SK-N-SH (cell line): ENCODE measurements around the gene IL1F10. TPM values are rescaled to one million over a fixed set of nuclear protein-coding genes. Genes with fewer than 3 reads are reported as not detected.

ENCODE experiments used
- CTCF ChIA-PET: fragments of 300-600, 350-600 bp; formaldehyde crosslinking; extraction: SDS; loops from one replicate; lab custom pipeline; 2021; lab: Yijun Ruan, JAX
- POLR2A ChIA-PET: fragments of 350-600 bp; sonication (Branson Sonifier 250); formaldehyde crosslinking; extraction: SDS; loops from one replicate; lab custom pipeline; 2020; ENCODE audit warnings: antibody characterized with exemption, inconsistent platforms; lab: Yijun Ruan, JAX
- DNase-seq: peaks from one replicate; pipeline ENCODE4 v3.0.0; 2012
- H2AFZ ChIP-seq: fragments of 200-600 bp; sonication (generic); 2 replicates; pipeline ENCODE4 v1.8.1; 2016; ENCODE audit warnings: antibody characterized with exemption, mild to moderate bottlenecking, low read depth
- H3F3A ChIP-seq: fragments of 200-600 bp; sonication (generic); replicated peaks from 2 replicates; pipeline ENCODE3; 2016; ENCODE audit warnings: antibody characterized with exemption, mild to moderate bottlenecking; ENCODE audit not compliant: insufficient read depth
- H3K27ac ChIP-seq, 2 experiments: fragments of 200-500 bp in 1 of 2; fragments of 200-600 bp in 1 of 2; sonication (Bioruptor generic) in 1 of 2; sonication (generic), shearing (Covaris generic) in 1 of 2; 2 replicates each; pipeline versions ENCODE4 v1.5.1 to v1.6.1; 2014 to 2016; ENCODE audit warnings: low read depth in 2 of 2, inconsistent platforms in 1 of 2, low read length in 1 of 2, mild to moderate bottlenecking in 1 of 2, mixed read lengths in 1 of 2
- H3K27me3 ChIP-seq: fragments of 200-600 bp; sonication (generic), shearing (Covaris generic); 2 replicates; pipeline ENCODE4 v1.6.1; 2016; ENCODE audit warnings: mixed run types; ENCODE audit not compliant: insufficient read depth
- H3K36me3 ChIP-seq, 2 experiments: fragments of 200-500 bp in 1 of 2; fragments of 200-600 bp in 1 of 2; sonication (Bioruptor generic) in 1 of 2; sonication (generic) in 1 of 2; replicated peaks in 1 of 2; 2 replicates each; pipeline versions ENCODE3 to v1.5.1; 2014 to 2016; ENCODE audit warnings: low read length in 1 of 2, mild to moderate bottlenecking in 1 of 2; ENCODE audit not compliant: insufficient read depth in 2 of 2, control insufficient read depth in 1 of 2
- H3K4me1 ChIP-seq, 2 experiments: fragments of 200-500 bp in 1 of 2; fragments of 200-600 bp in 1 of 2; sonication (Bioruptor generic) in 1 of 2; sonication (generic), shearing (Covaris generic) in 1 of 2; 2 replicates each; pipeline versions ENCODE4 v1.5.1 to v1.6.1; 2014 to 2016; ENCODE audit warnings: low read depth in 1 of 2, low read length in 1 of 2, mixed run types in 1 of 2; ENCODE audit not compliant: insufficient read depth in 2 of 2, control insufficient read depth in 1 of 2
- H3K4me2 ChIP-seq: fragments of 200-600 bp; sonication (generic), shearing (Covaris generic); 2 replicates; pipeline ENCODE4 v1.6.1; 2017; ENCODE audit warnings: mixed run types
- H3K4me3 ChIP-seq, 2 experiments: fragments of 200-500 bp in 1 of 2; fragments of 200-600 bp in 1 of 2; sonication (Bioruptor generic) in 1 of 2; sonication (generic), shearing (Covaris generic) in 1 of 2; 2 replicates each; pipeline versions ENCODE4 v1.5.1 to v1.8.1; 2014 to 2016; ENCODE audit warnings: low read depth in 2 of 2, inconsistent platforms in 1 of 2, low read length in 1 of 2, mild to moderate bottlenecking in 1 of 2, mixed read lengths in 1 of 2, moderate library complexity in 1 of 2
- H3K79me2 ChIP-seq: fragments of 200-600 bp; sonication (generic); 2 replicates; pipeline ENCODE4 v1.8.1; 2017; ENCODE audit warnings: mild to moderate bottlenecking; ENCODE audit not compliant: insufficient read depth
- H3K9ac ChIP-seq: fragments of 200-600 bp; sonication (generic); 2 replicates; pipeline ENCODE4 v1.6.1; 2017; ENCODE audit warnings: mixed run types
- H3K9me2 ChIP-seq: fragments of 200-600 bp; sonication (generic); 2 replicates; pipeline ENCODE4 v1.6.1; 2017; ENCODE audit warnings: mixed run types
- H3K9me3 ChIP-seq: fragments of 200-600 bp; sonication (generic); 2 replicates; pipeline ENCODE4 v1.6.1; 2017; ENCODE audit warnings: mixed run types, mild to moderate bottlenecking, moderate library complexity
- H4K20me1 ChIP-seq: fragments of 200-600 bp; sonication (generic); 2 replicates; pipeline ENCODE4 v1.6.1; 2017; ENCODE audit warnings: mild to moderate bottlenecking, mixed run types; ENCODE audit not compliant: insufficient read depth
- ELF1 ChIP-seq: IDR thresholded peaks from 2 replicates; pipeline ENCODE4 v1.4.0; 2012
- EP300 ChIP-seq, 2 experiments: IDR thresholded peaks; 2 replicates each; pipeline versions ENCODE4 v1.4.0 to v1.6.1; 2012; ENCODE audit warnings: borderline replicate concordance in 1 of 2, low read depth in 1 of 2, low read length in 1 of 2
- EZH2phosphoT487 ChIP-seq: fragments of 200-600 bp; sonication (generic); IDR thresholded peaks from 2 replicates; pipeline ENCODE4 v1.6.1; 2017; ENCODE audit warnings: low read depth, mixed run types, mild to moderate bottlenecking, antibody characterized with exemption, moderate library complexity, borderline replicate concordance
- FOSL2 ChIP-seq: IDR thresholded peaks from 2 replicates; pipeline ENCODE4 v1.4.0; 2012; ENCODE audit warnings: low read depth, mild to moderate bottlenecking, moderate library complexity, borderline replicate concordance
- FOXJ3 ChIP-seq: sonication (generic); formaldehyde crosslinking; IDR thresholded peaks from 2 replicates; pipeline ENCODE4 v1.5.1; 2020; ENCODE audit warnings: mild to moderate bottlenecking, missing genetic modification reagents
- GATA2 ChIP-seq: sonication (generic); formaldehyde crosslinking; IDR thresholded peaks from 2 replicates; pipeline ENCODE4 v1.5.0; 2020; ENCODE audit warnings: mild to moderate bottlenecking, missing genetic modification reagents
- MAX ChIP-seq: IDR thresholded peaks from 2 replicates; pipeline ENCODE4 v1.4.0; 2012; ENCODE audit warnings: low read depth
- MEF2A ChIP-seq: IDR thresholded peaks from 2 replicates; pipeline ENCODE4 v1.4.0; 2012; ENCODE audit warnings: low read depth, borderline replicate concordance
- MXI1 ChIP-seq: IDR thresholded peaks from 2 replicates; pipeline ENCODE4 v1.6.1; 2012; ENCODE audit warnings: mild to moderate bottlenecking, low read depth, low read length, improper control_type of control experiment
- NRF1 ChIP-seq: IDR thresholded peaks from 2 replicates; pipeline ENCODE4 v1.6.1; 2012; ENCODE audit warnings: low read depth, mild to moderate bottlenecking, low read length
- RAD21 ChIP-seq: IDR thresholded peaks from 2 replicates; pipeline ENCODE4 v1.6.1; 2012; ENCODE audit warnings: mild to moderate bottlenecking, low read length
- RFX5 ChIP-seq: IDR thresholded peaks from 2 replicates; pipeline ENCODE4 v1.6.1; 2012; ENCODE audit warnings: mild to moderate bottlenecking, improper control_type of control experiment, low read length
- RXRA ChIP-seq: IDR thresholded peaks from 2 replicates; pipeline ENCODE4 v1.4.0; 2012; ENCODE audit warnings: low read depth, mild to moderate bottlenecking, borderline replicate concordance
- SIN3A ChIP-seq: IDR thresholded peaks from 2 replicates; pipeline ENCODE4 v1.6.1; 2012; ENCODE audit warnings: low read depth, mild to moderate bottlenecking, low read length, moderate library complexity, borderline replicate concordance
- SMC3 ChIP-seq: IDR thresholded peaks from 2 replicates; pipeline ENCODE4 v1.6.1; 2012; ENCODE audit warnings: low read depth, low read length, improper control_type of control experiment
- USF1 ChIP-seq: IDR thresholded peaks from 2 replicates; pipeline ENCODE4 v1.4.0; 2012; ENCODE audit warnings: low read depth, borderline replicate concordance
- WGBS: methylation state at CpG from one replicate; pipeline ENCODE4 v1.1.6; 2017; ENCODE audit warnings: low lambda C conversion rate; 5-methylcytosine and 5-hydroxymethylcytosine counted together
- polyA plus RNA-seq, 3 experiments: library from polyadenylated mRNA; depleted of rRNA; stranded (reverse); fragments of >200 nt; gene quantifications; 2 replicates each; pipeline ENCODE4 v1.2.3, GENCODE V29; 2012
- TF ChIP-seq, protein P1 (sequence below): IDR thresholded peaks from 2 replicates; pipeline ENCODE4 v1.6.1; 2012; ENCODE audit warnings: mild to moderate bottlenecking, low read depth, low read length, moderate library complexity
- TF ChIP-seq, protein P2 (sequence below): fragments of 150-350 bp; IDR thresholded peaks from 2 replicates; pipeline ENCODE4 v1.6.1; 2017; ENCODE audit warnings: antibody characterized with exemption, low read length, low read depth, borderline replicate concordance

IL1F10 gene
- polyA plus RNA-seq, 1 of the 3 experiments (the other 2 are of a cell fraction), result not detected

DNA sequence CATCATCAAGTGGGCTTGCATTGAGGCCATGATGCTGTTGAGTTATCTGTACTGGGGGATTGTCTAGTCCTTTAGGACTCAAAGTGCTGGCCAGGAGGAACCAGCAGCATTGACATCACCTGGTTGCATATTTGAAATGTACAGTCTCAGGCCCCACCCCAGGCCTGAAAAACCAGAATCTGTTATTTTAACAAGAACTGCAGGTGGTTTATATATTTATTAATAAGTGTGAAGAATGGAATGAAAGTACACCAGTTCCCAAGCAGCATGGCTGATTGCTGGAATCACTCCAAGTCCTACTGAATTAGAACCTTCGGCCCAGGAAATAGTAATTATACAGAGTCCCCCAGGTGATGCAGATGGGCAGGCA lies 2.8 kb downstream of the IL1F10 start:
- Histone ChIP-seq H3K9ac (no peak overlapping the region), H3K4me2 (no peak overlapping the region), H3K27ac (no peak overlapping the region), H3K4me3 (no peak overlapping the region), H4K20me1 (no peaks in the 10 kb centered on the region), H3K9me2 (no peaks in the 10 kb centered on the region), H2AFZ (no peak overlapping the region), H3F3A (no peaks in the 10 kb centered on the region), H3K9me3 (no peaks in the 10 kb centered on the region), H3K36me3 (no peaks in the 10 kb centered on the region), H3K4me1 (no peaks in the 10 kb centered on the region), H3K27me3 (no peaks in the 10 kb centered on the region; the same call in 1 of the 2 replicates), H3K79me2 (no peaks in the 10 kb centered on the region)
- TF ChIP-seq RFX5 (no peak), MXI1 (no peak), FOSL2 (no peak), SMC3 (no peak), NRF1 (no peak), RAD21 (no peak), EP300 (IDR thresholded peaks at IDR 0.05; ENCODE audit: borderline replicate concordance in 1 of 2, low read depth in 1 of 2, low read length in 1 of 2) (no peak), GATA2 (no peak)
- ChIA-PET CTCF (interaction anchor here (1.5 kb wide), 1 partner anchor 20 kb away, joined by 4 read pairs; no protein-coding TSS in a partner anchor), POLR2A (no interaction called here)
- 6% methylated on average over 1 of the region's 1 CpG for WGBS
- no peak for DNase-seq

GRCh38 chr2:113072584-113072983 lies 4.8 kb downstream of the IL1F10 start:
- no peaks in the 10 kb centered on the region for H3K36me3 ChIP-seq
- no peak overlapping the region for H3K4me2 ChIP-seq
- no peaks in the 10 kb centered on the region for H3K79me2 ChIP-seq
- H3K9me3 ChIP-seq, result no peaks in the 10 kb centered on the region
- no peaks in the 10 kb centered on the region for H4K20me1 ChIP-seq
- H3K4me3 ChIP-seq, result no peak overlapping the region
- H3K9ac ChIP-seq, result no peak overlapping the region
- TF ChIP-seq EP300 (IDR thresholded peaks at IDR 0.05; ENCODE audit: borderline replicate concordance in 1 of 2, low read depth in 1 of 2, low read length in 1 of 2) (no peak), FOXJ3 (CRISPR knock-in tag) (no peak), RXRA (no peak), ELF1 (no peak), RFX5 (no peak), EZH2phosphoT487 (no peak), SIN3A (no peak), USF1 (no peak), MAX (no peak), MXI1 (no peak), MEF2A (no peak)
- TF ChIP-seq, protein P1, sequence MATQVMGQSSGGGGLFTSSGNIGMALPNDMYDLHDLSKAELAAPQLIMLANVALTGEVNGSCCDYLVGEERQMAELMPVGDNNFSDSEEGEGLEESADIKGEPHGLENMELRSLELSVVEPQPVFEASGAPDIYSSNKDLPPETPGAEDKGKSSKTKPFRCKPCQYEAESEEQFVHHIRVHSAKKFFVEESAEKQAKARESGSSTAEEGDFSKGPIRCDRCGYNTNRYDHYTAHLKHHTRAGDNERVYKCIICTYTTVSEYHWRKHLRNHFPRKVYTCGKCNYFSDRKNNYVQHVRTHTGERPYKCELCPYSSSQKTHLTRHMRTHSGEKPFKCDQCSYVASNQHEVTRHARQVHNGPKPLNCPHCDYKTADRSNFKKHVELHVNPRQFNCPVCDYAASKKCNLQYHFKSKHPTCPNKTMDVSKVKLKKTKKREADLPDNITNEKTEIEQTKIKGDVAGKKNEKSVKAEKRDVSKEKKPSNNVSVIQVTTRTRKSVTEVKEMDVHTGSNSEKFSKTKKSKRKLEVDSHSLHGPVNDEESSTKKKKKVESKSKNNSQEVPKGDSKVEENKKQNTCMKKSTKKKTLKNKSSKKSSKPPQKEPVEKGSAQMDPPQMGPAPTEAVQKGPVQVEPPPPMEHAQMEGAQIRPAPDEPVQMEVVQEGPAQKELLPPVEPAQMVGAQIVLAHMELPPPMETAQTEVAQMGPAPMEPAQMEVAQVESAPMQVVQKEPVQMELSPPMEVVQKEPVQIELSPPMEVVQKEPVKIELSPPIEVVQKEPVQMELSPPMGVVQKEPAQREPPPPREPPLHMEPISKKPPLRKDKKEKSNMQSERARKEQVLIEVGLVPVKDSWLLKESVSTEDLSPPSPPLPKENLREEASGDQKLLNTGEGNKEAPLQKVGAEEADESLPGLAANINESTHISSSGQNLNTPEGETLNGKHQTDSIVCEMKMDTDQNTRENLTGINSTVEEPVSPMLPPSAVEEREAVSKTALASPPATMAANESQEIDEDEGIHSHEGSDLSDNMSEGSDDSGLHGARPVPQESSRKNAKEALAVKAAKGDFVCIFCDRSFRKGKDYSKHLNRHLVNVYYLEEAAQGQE, result no peak
- TF ChIP-seq, protein P2, sequence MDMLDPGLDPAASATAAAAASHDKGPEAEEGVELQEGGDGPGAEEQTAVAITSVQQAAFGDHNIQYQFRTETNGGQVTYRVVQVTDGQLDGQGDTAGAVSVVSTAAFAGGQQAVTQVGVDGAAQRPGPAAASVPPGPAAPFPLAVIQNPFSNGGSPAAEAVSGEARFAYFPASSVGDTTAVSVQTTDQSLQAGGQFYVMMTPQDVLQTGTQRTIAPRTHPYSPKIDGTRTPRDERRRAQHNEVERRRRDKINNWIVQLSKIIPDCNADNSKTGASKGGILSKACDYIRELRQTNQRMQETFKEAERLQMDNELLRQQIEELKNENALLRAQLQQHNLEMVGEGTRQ, result no peak
- H2AFZ ChIP-seq, result no peak overlapping the region
- ChIA-PET CTCF (no interaction called here), POLR2A (no interaction called here)
- 0% methylated on average over 4 of the region's 4 CpGs for WGBS
- H3K9me2 ChIP-seq, result no peaks in the 10 kb centered on the region
- no peak for DNase-seq
- no peaks in the 10 kb centered on the region for H3F3A ChIP-seq
- H3K4me1 ChIP-seq, result no peaks in the 10 kb centered on the region
- no peaks in the 10 kb centered on the region; the same call in 1 of the 2 replicates for H3K27me3 ChIP-seq
- H3K27ac ChIP-seq, result no peak overlapping the region
